DMS79 treated with DMSO at 0.1 percent for 48 hours (cell line): ENCODE measurements around the gene PPCDC.
A peak's percentile ranks its signal among the peaks of the same experiment; 100 is the strongest.

ENCODE experiments used
- DNase-seq: peaks from one replicate; lab custom pipeline; 2025; lab: John Stamatoyannopoulos, UW

Gene PPCDC, protein sequence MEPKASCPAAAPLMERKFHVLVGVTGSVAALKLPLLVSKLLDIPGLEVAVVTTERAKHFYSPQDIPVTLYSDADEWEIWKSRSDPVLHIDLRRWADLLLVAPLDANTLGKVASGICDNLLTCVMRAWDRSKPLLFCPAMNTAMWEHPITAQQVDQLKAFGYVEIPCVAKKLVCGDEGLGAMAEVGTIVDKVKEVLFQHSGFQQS

DNA sequence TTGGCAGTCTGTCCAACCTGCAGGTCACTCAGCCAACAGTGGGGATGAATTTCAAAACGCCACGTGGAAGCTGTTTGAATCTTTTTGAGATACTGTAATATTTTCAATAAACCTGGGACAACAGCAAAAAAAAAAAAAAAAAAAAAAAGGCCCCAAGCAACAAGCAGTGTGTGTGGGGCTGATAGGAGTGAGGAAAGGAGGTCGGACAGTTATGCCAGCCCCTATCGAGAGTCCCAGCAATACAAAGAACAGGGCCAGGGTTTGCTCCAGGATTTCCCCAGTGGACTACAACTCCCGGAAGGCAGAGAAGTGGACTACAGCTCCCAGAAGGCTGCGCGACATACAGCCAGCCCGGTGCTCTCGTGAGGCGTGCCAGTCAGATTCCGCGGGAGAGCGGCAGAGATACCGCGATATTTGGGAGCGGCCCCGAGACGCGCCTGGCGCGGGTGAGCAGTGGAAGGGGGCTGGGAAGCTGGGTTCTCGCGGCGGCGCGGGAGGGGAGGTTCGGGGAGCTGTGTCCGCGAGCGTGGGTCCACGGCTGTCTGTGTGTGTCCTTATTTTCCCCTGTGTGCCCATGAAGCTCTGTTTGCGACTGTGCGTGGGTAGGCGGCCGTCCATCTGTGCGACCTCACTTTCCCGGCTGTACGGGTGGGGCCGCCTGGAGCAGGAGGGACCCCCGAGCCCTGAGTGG is at the start of gene PPCDC:
PPCDC (plus strand) TSS at position 410 of the 691 bp plus-strand sequence. CDS start 4,729 bp downstream, outside the sequence.
- peak; percentile 70 for DNase-seq

DNA sequence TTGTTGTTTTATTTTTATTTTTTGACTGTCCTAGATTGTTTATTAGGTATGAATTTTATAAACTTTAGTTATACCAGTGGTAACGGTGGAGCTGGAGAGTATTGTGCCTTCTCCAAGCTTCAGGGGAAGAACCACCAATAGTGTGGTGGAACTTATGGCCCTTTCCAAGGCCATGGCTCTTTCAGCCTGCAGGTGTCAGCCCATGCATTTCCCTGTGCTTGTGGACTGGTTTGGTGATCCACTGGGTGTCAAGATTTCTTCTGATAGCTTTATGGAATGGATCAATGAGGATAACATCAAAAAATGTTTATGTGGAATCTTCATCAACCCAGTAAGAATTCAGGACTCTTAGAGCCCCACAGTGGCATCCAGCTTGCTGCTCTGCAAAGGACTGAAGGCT is 47.2 kb upstream of the PPCDC start:
- DNase-seq: no peak

DNA sequence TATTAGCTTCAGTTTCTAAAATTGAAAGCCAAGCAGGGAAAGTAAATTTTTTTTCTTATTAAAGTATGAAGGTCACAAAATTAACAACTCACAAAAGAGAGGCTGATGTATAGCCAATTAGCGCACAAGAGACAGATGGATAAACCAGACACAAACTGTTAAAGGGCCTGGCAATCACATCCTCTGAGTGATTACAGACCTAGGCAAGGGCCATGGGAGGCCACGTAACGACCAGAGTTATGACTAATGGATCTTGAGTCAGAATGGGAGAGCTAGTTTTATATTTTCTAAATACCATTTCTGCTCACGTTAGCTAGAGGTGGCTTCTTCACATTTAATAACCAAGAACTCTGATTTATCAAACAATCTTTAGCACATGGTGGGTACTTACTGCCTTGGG is 45.8 kb upstream of the PPCDC start:
- no peak for DNase-seq

DNA sequence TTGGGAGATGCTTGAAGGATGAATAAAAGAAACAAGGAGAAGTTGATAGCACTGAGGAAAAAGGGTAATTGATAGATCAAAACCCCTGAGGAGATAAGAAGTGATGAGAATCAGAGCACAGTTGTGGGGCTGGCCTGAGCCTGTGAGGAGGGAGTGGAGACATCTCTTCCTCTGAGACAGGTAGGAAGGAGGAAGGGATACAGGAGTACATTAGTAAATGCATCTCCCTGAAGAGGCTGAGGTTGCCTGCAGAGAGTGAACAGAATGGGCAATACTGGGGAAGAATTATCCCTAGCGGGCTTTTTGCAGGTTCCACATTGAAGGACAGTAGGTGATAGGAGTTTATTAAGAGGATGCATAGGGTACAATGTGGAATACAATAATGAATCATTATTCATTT is 45.3 kb upstream of the PPCDC start:
- DNase-seq: no peak

DNA sequence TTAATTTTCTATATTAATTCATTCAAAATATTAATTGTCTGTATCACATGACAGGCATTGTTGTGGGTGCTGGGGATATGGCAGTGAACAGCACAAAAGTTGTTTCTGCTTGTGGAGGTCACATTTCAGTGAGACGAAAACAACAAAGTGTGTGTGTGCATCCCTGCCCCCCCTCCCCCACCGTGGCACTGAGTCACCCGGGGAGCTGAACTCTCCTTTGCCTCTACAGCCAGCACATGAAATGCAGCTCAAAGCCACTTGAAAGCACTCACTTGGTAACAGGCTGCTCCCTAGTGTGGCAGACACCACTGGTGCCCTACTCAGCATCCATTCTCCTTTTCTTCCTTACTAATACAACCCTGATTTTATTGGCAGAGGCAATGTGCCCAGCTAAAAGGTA is 44.9 kb upstream of the PPCDC start:
- DNase-seq: peak; percentile 64

DNA sequence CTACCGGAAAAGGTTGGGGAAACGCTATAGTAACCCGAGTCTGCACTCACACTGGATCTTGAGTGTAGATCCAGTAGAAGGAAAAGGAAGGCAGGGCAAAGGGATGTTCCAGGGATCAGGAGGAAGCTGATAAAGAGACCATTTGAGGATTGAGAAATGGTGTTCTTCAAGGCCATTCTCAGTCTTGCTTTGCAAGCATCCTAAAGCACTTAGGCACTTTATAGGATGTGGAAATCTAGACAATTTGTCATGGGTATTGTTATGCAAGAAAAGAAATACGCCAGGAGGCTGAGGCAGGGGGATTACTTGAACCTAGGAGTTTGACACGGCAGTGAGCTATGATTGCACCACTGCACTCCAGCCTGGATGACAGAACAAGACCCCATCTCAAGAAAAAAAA is 41.2 kb upstream of the PPCDC start:
- DNase-seq: no peak

DNA sequence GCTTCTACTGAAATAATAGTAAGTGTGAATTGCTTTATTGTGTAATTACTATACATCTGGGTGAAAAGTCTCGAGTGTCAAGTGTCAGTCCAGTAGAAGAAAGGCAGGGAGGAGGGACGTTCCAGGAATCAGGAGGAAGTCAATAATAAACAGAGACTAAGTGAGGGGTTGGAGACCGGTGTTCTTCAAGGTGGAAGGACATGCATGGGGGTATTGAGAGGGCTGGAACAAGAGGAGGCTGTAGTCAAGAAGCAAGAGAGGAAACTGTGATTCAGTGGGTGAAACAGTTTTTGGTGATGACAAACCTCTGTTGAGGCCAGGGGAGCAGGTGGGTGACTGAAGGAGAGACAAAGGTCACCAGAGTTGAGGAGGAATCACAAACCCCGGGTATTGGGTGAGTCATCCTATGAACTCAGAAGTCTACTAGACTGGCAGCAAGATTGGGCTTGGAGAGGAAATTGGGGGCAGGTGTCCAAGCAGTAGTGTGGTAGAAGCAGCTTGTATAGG is 39.6 kb upstream of the PPCDC start:
- DNase-seq: no peak

DNA sequence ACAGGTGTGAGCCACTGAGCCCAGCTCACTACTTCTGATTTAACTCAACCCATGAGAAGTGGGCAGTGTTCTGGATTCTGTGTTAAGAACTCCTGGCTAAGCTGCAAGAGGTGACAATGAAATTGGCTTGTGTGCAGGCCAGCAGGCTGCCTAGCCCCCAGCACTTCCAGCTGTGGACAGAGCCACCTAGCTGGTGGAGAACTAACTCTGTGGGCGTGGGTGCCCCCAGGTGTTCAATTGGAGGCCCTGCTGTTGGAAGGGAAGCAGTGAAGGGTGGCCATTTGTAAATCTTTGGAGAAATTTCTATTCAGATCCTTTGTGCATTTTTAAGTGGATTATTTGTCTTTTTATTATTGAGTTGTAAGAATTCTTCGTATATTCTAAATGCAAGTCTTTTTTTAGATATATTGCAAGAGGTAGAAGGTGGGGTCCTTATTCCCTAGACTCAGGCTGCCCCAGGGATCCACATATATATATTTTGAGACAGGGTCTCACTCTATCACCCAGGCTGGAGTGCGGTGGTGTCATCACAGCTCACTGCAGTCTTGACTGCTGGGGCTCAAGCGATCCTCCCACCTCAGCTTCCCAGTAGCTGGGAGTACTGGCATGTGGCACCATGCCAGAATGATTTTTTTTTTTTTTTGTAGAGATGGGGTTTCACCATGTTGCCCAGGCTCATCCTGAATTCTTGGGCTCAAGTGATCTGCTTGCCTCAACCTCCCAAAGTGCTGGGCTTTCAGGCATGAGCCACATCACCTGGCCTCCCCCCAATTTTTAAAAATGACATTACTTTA is 35.2 kb upstream of the PPCDC start:
- DNase-seq: peak; percentile 12

DNA sequence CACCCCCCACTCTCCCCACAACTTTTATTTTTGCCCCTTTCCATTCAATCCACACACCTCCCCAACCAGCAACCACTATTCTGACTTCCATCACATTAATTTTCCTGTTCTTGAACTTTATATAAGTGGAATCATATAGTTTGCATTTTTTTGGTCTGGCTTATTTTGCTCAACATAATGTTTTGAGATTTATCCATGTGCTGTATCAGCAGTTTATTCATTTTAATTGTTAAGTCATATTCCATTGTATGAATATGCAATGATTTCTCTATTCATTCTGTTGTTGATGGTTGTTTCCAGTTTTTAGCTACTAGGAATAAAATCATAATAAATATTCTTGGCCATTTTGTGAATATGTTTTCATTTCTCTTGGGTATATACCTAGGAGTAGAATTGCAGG is 33.9 kb upstream of the PPCDC start:
- DNase-seq: no peak

DNA sequence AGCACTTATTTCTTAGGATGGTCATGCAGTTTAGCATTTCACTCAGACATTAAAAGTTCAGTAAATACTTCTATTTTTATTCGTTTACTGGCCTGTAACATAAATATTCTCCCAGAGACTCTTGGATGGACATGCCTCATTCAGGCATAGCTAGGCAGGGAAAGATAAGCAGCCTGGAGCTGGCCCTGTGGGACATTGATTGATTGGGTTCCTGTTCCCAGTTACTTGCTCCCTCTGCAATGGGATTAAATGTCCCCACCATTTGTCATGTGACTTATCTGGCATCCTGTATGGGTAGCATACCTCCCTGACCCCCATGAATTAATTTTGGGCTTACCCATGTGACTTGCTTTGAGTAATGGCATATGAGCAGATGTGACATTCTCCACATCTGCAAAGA is 30.8 kb upstream of the PPCDC start:
- no peak for DNase-seq

DNA sequence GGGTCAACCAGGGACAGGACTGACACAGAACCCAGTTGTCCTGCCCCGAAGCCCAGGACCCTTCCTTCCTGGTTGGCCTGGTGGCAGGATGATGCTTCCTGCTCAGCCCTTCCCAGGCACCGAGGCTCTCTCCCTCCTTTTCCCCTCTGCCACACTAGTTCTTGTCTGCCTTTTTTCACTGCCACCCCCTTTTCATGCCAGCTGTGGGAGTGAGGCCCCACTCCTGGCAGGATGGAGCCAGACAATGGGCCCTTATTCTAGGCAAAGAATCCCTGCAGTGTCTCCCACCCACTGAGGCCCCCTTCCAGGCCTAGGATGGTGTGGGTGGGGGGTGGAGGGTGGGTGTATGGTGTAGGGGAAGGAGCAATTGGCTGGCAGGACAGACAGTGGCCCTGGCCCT is 29.2 kb upstream of the PPCDC start:
- DNase-seq: no peak

DNA sequence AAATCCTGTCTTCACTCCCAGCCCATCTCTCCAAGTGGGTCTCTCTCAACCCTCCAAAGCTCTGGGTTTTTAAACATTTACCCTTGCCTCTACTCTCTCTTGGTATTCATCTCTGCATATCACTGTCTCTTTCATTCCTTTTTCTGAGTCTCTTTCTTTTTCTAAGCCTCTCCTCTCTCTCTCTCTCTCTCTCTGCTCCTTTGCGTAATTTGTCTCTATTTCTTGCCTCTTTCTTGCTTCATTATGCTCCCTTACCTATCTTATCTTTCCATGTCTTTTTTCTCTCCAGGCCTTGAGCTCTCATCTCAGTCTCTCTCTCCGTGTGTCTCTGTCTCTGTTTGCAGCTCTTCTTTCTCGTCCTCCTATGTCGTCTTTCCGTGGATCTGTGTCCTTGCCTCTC is 28.7 kb upstream of the PPCDC start:
- no peak for DNase-seq

DNA sequence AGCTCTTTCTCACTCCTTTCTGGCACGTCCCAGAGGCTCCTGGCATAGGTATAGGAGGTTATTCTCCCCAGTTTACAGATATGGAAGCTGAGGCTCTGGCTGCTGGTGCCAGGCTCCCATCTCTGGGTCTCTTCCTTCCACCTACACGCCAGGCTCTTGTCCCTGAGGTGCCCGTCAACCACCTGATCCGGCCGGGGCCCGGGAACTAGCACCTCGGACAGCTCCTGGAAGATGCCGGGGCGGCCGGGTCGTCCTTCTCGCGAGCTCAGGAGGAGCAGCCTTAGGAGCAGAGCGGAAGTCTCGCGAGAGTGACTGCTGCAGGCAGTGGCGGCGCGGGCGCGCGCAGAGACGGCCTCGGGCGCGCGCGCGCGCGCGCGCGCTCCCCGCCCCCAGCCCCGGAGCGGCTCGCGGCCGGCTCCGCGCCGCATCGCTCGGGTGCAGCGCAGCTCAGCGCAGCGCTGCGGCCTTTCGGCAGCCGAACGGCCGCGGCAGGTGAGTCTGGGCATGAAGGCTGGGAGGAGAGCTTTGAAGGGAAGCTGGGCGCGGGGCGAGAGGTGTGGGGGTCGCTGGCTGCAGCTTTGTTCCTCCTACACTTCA is 28.1 kb upstream of the PPCDC start, which contains the start of gene SCAMP5:
SCAMP5 (plus strand) TSS at position 382 of the 597 bp plus-strand sequence. CDS start 16,277 bp downstream, outside the sequence.
- peak; percentile 74 for DNase-seq

DNA sequence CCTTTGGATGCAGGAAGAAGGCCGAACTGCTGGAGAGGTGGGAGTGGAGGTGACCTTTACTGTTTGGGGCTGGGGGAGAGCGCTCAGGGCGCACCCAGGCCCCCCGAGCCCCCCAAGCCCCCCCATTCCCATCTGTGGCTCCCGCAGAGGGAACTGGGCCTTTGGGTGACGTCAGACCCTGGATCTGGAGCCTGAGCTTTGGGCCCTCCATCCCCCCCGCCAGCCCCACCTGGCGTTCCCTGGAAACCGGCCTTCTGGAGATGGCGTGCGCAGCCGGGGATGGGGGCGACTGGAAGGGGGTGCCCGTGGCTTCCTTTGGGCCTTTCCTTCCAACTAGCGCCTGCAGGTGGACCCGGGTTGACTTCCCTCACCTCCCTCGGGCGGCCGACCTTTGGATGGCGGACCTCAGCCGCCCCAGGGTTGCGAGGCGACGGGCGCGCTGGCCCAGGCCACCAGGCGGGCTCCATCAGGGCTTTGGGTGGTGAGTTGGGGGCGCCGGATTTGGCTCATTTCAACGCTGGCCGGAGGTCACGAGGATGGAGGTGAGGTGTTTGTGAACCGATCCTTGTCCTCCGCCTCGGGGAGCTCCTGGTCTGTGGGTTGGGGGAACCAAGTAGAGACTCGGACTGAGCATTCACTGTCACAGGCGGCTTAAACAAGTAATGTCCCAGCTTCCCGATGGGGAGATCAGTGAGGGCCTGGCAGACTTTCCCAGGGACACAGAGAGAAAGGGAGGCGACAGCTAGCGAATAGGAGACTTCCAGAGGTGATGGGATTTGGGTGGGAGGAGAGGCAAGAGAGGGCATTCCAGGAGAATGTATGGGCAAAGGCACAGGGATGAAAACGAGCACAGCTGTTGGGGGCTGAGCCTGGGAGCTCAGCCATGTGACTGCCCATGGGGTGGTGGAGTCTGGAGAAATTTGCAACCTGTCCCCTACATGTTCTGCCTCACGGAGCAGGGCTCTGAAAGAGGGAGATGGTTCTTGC is 27.3 kb upstream of the PPCDC start:
- DNase-seq: peak; percentile 13

DNA sequence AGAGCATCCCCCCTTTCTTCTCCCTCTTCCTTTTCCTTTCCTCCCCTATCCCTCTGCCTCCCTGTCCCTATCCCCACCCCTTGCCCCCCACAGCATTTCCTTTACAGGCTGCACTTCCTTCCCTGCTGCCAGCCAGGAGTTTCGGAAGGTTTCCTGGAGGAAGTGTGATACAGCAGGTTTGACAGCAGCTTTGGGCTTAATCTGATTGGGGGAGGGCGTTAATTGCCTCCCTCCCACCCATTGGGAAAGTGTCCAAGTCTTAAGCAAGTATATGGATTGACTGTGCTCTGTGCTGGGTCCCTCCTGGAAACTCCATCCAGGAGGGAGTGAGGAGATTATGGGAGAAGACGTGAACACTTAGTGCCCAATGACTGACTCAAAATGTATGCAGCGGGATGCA is 26.2 kb upstream of the PPCDC start:
- DNase-seq: no peak

DNA sequence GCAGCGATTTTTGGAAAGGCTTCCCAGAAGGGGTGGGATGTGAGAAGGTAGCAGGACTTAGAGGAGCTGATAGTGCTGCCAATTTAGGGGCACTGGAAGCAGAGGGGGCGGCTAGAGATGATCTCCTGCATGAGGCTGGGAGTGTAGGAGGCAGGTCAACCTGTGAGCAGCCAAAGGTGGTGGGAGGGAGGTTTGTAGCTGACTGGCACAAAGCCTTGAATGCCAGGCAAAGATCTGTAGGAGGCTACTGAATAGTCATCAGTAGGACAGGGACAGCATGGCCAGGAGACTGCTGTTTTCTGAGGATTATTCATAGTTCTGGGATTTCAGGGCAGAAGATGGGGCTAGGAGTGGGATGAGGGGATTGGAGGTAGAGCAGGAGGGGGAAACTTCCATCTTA is 25.8 kb upstream of the PPCDC start:
- no peak for DNase-seq

DNA sequence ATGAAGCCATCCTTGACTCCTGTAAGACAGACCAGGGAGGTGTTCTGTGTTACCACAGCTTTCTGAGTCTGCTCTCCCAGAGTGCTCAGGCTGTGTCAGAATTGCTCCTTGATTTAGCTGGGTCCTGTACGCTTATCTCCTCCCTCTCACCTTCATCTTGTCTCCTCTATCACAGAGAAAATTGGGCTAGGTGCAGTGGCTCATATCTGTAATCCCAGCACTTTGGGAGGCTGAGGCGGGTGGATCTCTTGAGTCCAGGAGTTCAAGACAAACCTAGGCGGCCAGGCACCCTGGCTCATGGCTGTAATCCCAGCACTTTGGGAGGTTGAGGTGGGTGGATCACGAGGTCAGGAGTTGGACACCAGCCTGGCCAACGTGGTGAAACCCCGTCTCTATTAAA is 22.1 kb upstream of the PPCDC start:
- DNase-seq: no peak

DNA sequence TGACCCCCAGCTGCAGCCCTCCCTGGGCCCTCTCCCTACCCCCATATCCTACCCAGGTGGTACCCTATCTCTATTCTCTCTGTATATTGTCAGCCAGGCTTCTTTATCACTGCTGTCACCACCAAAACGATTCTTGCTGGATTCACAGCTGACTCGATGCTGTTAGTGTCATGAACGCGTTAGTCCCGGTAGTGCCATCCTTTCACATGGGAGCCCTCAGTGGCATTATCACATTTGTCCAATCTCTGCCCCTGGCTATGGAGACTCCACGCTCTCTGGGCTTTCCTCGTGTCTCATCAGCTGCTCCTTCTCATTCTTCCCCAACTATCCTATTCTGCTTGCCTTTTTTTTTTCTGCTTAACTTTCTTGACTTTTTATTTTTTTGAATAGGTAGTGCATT is 21.0 kb upstream of the PPCDC start:
- no peak for DNase-seq

DNA sequence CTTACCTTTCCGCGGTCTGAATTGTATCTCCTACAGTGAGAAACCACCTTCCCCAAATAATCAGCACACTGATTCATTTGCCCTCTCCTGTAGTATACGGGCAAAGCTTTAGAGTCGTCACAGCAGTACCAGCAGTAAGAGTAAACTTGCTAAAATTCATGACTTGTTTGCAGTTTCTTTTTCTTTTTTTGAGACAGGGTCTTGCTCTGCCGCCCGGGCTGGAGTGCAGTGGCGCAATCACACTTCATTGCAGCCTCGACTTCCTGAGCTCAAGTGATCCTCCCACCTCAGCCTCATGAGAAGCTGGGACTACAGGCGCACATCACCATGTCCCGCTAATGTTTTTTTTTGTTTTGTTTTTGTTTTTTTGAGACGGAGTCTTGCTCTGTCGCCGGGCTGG is 16.2 kb upstream of the PPCDC start:
- DNase-seq: no peak

DNA sequence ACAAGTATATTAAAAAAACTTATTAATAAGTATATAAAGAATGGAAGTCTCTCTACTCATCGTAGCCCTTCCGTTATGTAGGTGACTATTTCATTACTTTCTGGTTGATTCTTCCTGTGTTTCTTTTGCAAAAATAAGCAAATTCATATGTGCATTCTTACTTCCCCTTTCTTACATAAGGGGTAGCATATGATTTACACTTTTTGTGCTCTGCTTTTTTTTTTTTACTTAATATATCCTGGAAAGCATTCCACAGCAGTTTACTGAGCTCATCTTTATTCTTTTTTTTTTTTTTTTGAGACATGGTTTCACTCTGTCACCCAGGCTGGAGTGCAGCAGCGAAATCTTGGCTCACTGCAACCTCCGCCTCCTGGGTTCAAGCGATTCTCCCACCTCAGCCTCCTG is 15.2 kb upstream of the PPCDC start:
- no peak for DNase-seq

DNA sequence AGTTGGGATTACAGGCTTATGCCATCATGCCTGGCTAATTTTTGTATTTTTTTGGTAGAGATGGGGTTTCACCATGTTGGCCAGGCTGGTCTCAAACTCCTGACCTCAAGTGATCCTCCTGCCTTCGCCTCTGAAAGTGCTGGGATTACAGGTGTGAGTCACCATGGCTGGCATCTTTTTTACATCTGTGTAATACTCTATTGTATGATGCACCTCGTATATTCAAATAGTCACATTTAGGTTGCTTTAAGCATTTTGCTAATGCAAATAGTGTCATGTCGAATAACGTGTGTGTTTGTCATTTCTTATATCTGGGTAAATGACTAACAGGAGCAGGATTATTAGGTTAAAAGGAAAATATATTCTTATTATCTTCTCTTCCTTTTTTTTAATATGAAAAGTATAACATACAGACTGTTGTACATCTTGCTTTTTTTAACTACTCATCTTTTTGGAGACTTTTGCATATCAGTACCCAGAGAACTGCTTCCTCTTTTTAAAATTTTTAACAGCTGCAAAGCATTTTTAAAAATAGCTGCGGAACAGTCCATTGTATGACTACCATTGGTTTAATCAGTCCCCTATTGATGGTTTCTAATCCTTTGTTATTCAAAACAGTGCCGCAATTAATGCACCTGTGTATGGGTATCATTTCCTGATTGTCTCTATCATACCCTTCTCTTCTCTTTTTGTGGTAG is 14.6 kb upstream of the PPCDC start:
- DNase-seq: no peak
